ENCODE data around the gene ITPR2. TPM values are rescaled to one million over a fixed set of nuclear protein-coding genes. Genes with fewer than 3 reads are reported as not detected.

The ITPR2 gene
- total and polyA plus RNA-seq, 2 of the 13 experiments (the other 11 are each of a cell fraction or from before 2014, with no cell fraction given): 31.9 to 81.9 TPM

DNA sequence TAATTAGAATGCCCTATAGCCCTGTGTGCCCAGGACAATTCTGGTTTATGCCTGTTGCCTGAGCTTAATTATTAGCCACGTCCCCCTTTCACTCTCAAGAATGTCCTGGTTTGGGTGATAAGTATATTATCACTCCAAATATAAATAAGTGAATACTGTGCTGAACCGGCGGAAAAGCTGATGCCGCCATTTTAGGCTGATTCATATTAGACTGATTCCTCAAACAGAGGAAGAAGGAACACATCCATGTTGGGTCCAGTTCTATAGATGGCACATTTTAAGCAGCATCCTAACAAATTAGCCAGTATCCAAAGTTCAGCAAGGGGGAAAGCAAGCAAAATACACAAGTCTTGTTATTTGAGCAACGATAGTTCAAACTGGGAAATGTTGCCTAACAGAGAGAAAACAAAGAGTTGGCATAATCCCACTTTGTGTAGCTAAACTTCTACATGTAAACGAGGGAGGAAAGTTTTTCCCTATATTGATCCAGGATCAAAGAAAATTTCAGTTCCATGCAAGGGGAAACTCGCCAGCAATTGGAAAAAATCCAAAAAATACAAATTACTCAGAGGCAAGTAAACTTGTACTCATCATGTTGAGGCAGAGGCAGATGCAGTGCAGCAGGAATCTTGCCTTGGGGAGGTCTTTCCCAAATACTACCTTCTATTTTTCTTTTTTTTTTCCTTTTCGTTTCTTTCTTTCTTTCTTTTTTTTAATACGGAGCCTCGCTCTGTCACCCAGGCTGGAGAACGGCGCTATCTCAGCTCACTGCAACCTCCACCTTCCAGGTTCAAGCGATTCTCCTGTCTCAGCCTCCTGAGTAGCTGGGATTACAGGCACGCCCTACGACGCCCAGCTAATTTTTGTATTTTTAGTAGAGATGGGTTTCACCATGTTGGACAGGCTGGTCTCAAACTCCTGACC lies 96.2 kb downstream of the ITPR2 start (continued):
- TF ChIP-seq, protein P1, sequence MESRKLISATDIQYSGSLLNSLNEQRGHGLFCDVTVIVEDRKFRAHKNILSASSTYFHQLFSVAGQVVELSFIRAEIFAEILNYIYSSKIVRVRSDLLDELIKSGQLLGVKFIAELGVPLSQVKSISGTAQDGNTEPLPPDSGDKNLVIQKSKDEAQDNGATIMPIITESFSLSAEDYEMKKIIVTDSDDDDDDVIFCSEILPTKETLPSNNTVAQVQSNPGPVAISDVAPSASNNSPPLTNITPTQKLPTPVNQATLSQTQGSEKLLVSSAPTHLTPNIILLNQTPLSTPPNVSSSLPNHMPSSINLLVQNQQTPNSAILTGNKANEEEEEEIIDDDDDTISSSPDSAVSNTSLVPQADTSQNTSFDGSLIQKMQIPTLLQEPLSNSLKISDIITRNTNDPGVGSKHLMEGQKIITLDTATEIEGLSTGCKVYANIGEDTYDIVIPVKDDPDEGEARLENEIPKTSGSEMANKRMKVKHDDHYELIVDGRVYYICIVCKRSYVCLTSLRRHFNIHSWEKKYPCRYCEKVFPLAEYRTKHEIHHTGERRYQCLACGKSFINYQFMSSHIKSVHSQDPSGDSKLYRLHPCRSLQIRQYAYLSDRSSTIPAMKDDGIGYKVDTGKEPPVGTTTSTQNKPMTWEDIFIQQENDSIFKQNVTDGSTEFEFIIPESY (CRISPR knock-in tag; IDR thresholded peaks at IDR 0.05): peak; percentile 5; the same call in 1 of the 2 replicates
- TF ChIP-seq SRY (CRISPR knock-in tag; IDR thresholded peaks at IDR 0.05) (no peak), EHMT2 (IDR thresholded peaks at IDR 0.05; ENCODE audit: borderline replicate concordance, low read depth, low read length) (peak; percentile 66; the same call in 1 of the 2 replicates), POGZ (CRISPR knock-in tag; IDR thresholded peaks at IDR 0.05) (peak; percentile 91), ZNF746 (CRISPR knock-in tag; IDR thresholded peaks at IDR 0.05) (peak; percentile 37; the same call in 1 of the 2 replicates), TCF7 (IDR thresholded peaks at IDR 0.05; ENCODE audit: low read depth) (peak; percentile 99), RERE (CRISPR knock-in tag; IDR thresholded peaks at IDR 0.05; ENCODE audit: low read depth) (peak; percentile 97), NR2F2 (IDR thresholded peaks at IDR 0.05; ENCODE audit: borderline replicate concordance, low read depth) (peak; percentile 94), AGO1 (IDR thresholded peaks at IDR 0.05; ENCODE audit: low read depth, low read length, poor library complexity, severe bottlenecking) (no peak), RCOR2 (CRISPR knock-in tag; IDR thresholded peaks at IDR 0.05) (peak; percentile 97), SRSF4 (IDR thresholded peaks at IDR 0.05; ENCODE audit: low read depth, low read length, poor library complexity, severe bottlenecking) (no peak), CCDC6 (CRISPR knock-in tag; IDR thresholded peaks at IDR 0.05) (peak; percentile 71; the same call in 1 of the 2 replicates), TOPORS (CRISPR knock-in tag; IDR thresholded peaks at IDR 0.05) (0 out of 2 replicates have a peak, but pooled peaks have one; percentile 15), HCFC1 (IDR thresholded peaks at IDR 0.05; ENCODE audit: low read depth, low read length) (no peak), YY1 (IDR thresholded peaks at IDR 0.05; ENCODE audit: insufficient read depth, insufficient replicate concordance, low read depth, low read length) (peak; percentile 87), SALL2 (CRISPR knock-in tag; IDR thresholded peaks at IDR 0.05) (0 out of 2 replicates have a peak, but pooled peaks have one; percentile 45), ZNF468 (CRISPR knock-in tag; IDR thresholded peaks at IDR 0.05) (no peak), SIX4 (CRISPR knock-in tag; IDR thresholded peaks at IDR 0.05) (peak; percentile 91), ZSCAN31 (CRISPR knock-in tag; IDR thresholded peaks at IDR 0.05; ENCODE audit: low read depth) (peak; percentile 55), NR2C2 (CRISPR knock-in tag; IDR thresholded peaks at IDR 0.05; ENCODE audit: borderline replicate concordance) (peak; percentile 54; the same call in 1 of the 2 replicates), CBFB (CRISPR knock-in tag; IDR thresholded peaks at IDR 0.05) (peak; percentile 94)
- TF ChIP-seq, protein P2, sequence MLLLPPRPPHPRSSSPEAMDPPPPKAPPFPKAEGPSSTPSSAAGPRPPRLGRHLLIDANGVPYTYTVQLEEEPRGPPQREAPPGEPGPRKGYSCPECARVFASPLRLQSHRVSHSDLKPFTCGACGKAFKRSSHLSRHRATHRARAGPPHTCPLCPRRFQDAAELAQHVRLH (CRISPR knock-in tag; IDR thresholded peaks at IDR 0.05; ENCODE audit: borderline replicate concordance, low read depth): no peak
